ENCODE results near the gene PARP15. TPM values are rescaled to one million over a fixed set of nuclear protein-coding genes. Genes with fewer than 3 reads are reported as not detected.

Gene PARP15
- total RNA-seq, 1 donor from 2014 or later = 0.36 TPM

- peaks cover 19% of the 10 kb centered on the region for H3K4me1 Mint-ChIP-seq (ENCODE audit: unreplicated experiment)
- H3K36me3 Mint-ChIP-seq (ENCODE audit: low read depth, unreplicated experiment) = no peaks in the 10 kb centered on the region
- H3K9me3 Mint-ChIP-seq (ENCODE audit: unreplicated experiment) = no peaks in the 10 kb centered on the region
- H3K27me3 Mint-ChIP-seq (ENCODE audit: unreplicated experiment) = peaks cover 1% of the 10 kb centered on the region
- H3K4me3 Mint-ChIP-seq (ENCODE audit: unreplicated experiment) = no peak overlapping the region
- TF ChIP-seq CTCF (IDR thresholded peaks at IDR 0.05; ENCODE audit: unreplicated experiment) = no peak
- DNase-seq (ENCODE audit: low spot score) = no peak
- H3K27ac Mint-ChIP-seq (ENCODE audit: unreplicated experiment) = no peak overlapping the region
These were observed 8.7 kb upstream of the PARP15 start for GRCh38 chr3:122568755-122569154.

DNA sequence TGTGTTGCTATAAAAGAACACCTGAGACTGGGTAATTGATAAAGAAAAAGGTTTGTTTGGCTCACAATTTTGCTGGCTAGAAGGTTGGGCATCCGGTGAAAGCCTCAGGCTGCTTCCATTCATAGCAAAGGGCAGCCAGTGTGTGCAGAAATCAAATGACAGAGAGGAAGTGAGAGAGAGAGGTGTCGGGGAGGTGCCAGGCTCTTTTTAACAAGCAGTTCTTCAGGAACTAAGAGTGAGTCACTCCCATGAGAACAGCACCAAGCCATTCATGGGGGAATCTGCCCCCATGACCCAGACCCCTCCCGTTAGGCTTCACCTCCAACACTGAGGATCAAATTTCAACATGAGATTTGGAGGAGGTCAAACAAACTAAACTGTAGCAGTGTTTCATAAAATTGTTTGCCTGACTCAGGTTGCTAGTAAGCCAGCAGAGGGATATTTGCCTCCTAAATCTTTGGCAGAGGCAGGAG lies 4.5 kb upstream of the PARP15 start:
- Mint-ChIP-seq H3K27me3 (ENCODE audit: unreplicated experiment) (no peaks in the 10 kb centered on the region), H3K4me3 (ENCODE audit: unreplicated experiment) (no peak overlapping the region), H3K27ac (ENCODE audit: unreplicated experiment) (no peak overlapping the region), H3K9me3 (ENCODE audit: unreplicated experiment) (no peaks in the 10 kb centered on the region), H3K36me3 (ENCODE audit: low read depth, unreplicated experiment) (no peaks in the 10 kb centered on the region), H3K4me1 (ENCODE audit: unreplicated experiment) (peaks cover 12% of the 10 kb centered on the region)
- no peak for DNase-seq (ENCODE audit: low spot score)
- TF ChIP-seq CTCF (IDR thresholded peaks at IDR 0.05; ENCODE audit: unreplicated experiment) = no peak

GRCh38 chr3:122576174-122576940 lies 1.1 kb upstream of the PARP15 start:
- Mint-ChIP-seq H3K36me3 (ENCODE audit: low read depth, unreplicated experiment) (no peaks in the 10 kb centered on the region), H3K4me1 (ENCODE audit: unreplicated experiment) (no peaks in the 10 kb centered on the region), H3K27ac (ENCODE audit: unreplicated experiment) (no peak overlapping the region), H3K4me3 (ENCODE audit: unreplicated experiment) (no peak overlapping the region), H3K9me3 (ENCODE audit: unreplicated experiment) (no peaks in the 10 kb centered on the region), H3K27me3 (ENCODE audit: unreplicated experiment) (no peaks in the 10 kb centered on the region)
- no peak for DNase-seq (ENCODE audit: low spot score)
- TF ChIP-seq CTCF (IDR thresholded peaks at IDR 0.05; ENCODE audit: unreplicated experiment) = no peak

DNA sequence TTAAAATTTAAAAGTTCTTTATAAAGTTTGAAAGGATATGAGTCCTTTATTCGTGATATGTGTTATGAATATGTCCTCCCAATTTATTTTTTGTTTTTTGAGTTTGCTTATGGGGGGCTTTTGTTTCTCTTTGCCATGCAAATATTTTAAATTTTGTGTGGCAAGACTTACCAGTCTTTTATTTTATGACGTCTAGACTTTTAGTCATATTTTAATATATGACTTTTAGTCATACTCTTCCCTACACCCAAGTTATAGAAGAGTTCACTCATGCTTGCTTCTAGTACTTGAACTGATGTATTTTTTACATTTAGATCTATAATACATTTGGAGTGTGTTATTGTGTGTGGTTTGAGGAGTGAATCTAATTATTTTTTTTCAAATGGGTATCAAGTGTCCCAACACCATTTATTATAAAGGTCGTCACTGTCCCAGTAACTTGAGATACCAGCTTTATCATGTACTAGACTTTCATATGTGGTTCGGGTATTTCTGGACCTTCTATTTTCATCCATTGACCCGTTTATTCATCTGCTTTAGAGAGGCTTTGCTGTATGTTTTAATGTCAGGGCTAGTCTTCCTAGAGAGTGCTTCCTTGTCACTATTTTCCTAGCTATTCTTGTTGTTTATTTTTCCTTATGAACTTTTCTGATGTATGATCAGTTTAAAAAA lies 755 bp downstream of the PARP15 start:
- H3K9me3 Mint-ChIP-seq (ENCODE audit: unreplicated experiment) = peaks cover 4% of the 10 kb centered on the region

More for the DNA sequence above, 755 bp downstream of the PARP15 start:
- H3K4me1 Mint-ChIP-seq (ENCODE audit: unreplicated experiment) = no peaks in the 10 kb centered on the region
- no peaks in the 10 kb centered on the region for H3K27me3 Mint-ChIP-seq (ENCODE audit: unreplicated experiment)
- TF ChIP-seq CTCF (IDR thresholded peaks at IDR 0.05; ENCODE audit: unreplicated experiment) = no peak
- no peak overlapping the region for H3K4me3 Mint-ChIP-seq (ENCODE audit: unreplicated experiment)
- no peak overlapping the region for H3K27ac Mint-ChIP-seq (ENCODE audit: unreplicated experiment)
- no peak for DNase-seq (ENCODE audit: low spot score)
- no peaks in the 10 kb centered on the region for H3K36me3 Mint-ChIP-seq (ENCODE audit: low read depth, unreplicated experiment)
